Upper lobe of left lung (tissue), 4 donors: ENCODE data around the gene ACTL7B.

Experiments
- EP300 ChIP-seq, 4 donors: sonication (generic); formaldehyde crosslinking; IDR thresholded peaks; one replicate each; pipeline ENCODE4 v1.5.1; 2017; ENCODE audit warnings: antibody characterized with exemption in 4 of 4, control low read depth in 2 of 4
- TF ChIP-seq, protein P1 (sequence below), 6 experiments: fragments of 450-650 bp in 4 of 6; fragments of 200-600 bp in 2 of 6; sonication (generic) in 2 of 6; IDR thresholded peaks; one replicate each; pipeline ENCODE4 v1.5.1; 2016 to 2019; ENCODE audit warnings: antibody characterized with exemption in 6 of 6

DNA sequence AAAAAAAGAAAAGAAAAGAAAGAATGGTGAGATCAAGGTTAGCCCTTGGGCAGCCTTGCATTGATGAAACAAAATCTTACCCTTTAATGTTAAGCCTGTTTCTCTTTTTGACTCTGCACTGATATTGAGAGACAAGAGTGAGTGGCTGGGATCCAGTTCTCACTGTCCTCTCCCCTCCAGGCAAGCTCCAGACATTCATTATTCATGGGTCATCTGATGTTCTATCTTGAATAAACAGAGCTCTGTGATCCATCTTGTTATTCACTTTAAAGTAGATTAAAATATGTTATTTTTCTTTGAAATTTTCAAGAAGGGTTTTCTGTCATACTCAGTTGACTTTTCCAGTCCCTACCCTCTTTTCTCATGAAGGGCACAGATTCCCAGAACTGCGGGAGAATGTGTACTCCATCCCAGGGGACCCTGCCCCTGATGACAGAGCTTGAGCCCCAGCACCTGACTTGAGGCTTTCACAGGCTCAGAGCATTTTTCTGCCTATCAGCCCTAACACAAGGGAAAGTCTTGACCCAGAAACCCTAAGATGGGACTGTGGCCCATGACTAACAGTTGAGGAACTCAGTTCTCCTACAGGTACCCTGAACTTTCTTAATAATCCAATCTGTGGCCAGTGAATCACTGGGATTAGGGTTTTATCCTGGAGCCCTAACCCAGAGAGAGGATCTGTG lies 24.1 kb downstream of the ACTL7B start:
- TF ChIP-seq, protein P1, sequence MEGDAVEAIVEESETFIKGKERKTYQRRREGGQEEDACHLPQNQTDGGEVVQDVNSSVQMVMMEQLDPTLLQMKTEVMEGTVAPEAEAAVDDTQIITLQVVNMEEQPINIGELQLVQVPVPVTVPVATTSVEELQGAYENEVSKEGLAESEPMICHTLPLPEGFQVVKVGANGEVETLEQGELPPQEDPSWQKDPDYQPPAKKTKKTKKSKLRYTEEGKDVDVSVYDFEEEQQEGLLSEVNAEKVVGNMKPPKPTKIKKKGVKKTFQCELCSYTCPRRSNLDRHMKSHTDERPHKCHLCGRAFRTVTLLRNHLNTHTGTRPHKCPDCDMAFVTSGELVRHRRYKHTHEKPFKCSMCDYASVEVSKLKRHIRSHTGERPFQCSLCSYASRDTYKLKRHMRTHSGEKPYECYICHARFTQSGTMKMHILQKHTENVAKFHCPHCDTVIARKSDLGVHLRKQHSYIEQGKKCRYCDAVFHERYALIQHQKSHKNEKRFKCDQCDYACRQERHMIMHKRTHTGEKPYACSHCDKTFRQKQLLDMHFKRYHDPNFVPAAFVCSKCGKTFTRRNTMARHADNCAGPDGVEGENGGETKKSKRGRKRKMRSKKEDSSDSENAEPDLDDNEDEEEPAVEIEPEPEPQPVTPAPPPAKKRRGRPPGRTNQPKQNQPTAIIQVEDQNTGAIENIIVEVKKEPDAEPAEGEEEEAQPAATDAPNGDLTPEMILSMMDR (IDR thresholded peaks at IDR 0.05) = no peak
- no peak for TF ChIP-seq EP300 (IDR thresholded peaks at IDR 0.05)
